MM.1S (cell line): ENCODE results near the gene IDI2.
"Not testable (repeated sequence)": the region's sequence is repeated elsewhere in the genome, so short reads cannot be mapped to it uniquely, and the experiment has no call there.

Experiments
- CTCF ChIP-seq: fragments of 300-600 bp; sonication (generic); IDR thresholded peaks from 2 replicates; pipeline ENCODE4 v1.5.1; 2016; ENCODE audit warnings: antibody characterized with exemption, low read length, mixed read lengths
- EZH2 ChIP-seq: fragments of 300-600 bp; sonication (generic); optimal IDR thresholded peaks from 2 replicates; pipeline ENCODE3; 2017; ENCODE audit warnings: low read depth, mild to moderate bottlenecking, antibody characterized with exemption, low read length, mixed read lengths

GRCh38 chr10:1066734-1067133, 41.1 kb upstream of the IDI2 start:
- not testable (repeated sequence) for TF ChIP-seq CTCF, EZH2
